Adipocyte (in vitro differentiated cells): ENCODE data around the gene TOR4A.
A peak's percentile ranks its signal among the peaks of the same experiment; 100 is the strongest.
"Not testable (repeated sequence)": the region's sequence is repeated elsewhere in the genome, so short reads cannot be mapped to it uniquely, and the experiment has no call there.

ENCODE experiments used
- DNase-seq: peaks from one replicate; pipeline ENCODE4 v3.0.0-alpha.2; 2015; ENCODE audit warnings: low read depth
- H3K27me3 ChIP-seq: replicated peaks from 2 replicates; pipeline ENCODE4 v1.7.0; 2013; ENCODE audit warnings: mild to moderate bottlenecking, low read length, moderate library complexity; ENCODE audit not compliant: control insufficient read depth, insufficient read depth
- H3K36me3 ChIP-seq: 2 replicates; pipeline ENCODE4 v1.7.0; 2013; ENCODE audit warnings: low read length, mild to moderate bottlenecking, moderate library complexity; ENCODE audit not compliant: control insufficient read depth, insufficient read depth, severe bottlenecking
- H3K4me1 ChIP-seq: 2 replicates; pipeline ENCODE4 v1.7.0; 2013; ENCODE audit warnings: mild to moderate bottlenecking, low read length, moderate library complexity; ENCODE audit not compliant: control insufficient read depth, insufficient read depth
- H3K4me3 ChIP-seq: 2 replicates; pipeline ENCODE4 v1.7.0; 2013; ENCODE audit warnings: mild to moderate bottlenecking, low read length, moderate library complexity
- H3K9ac ChIP-seq: 2 replicates; pipeline ENCODE4 v1.7.0; 2013; ENCODE audit warnings: mild to moderate bottlenecking, low read length, moderate library complexity
- H3K9me3 ChIP-seq: 2 replicates; pipeline ENCODE4 v1.7.0; 2013; ENCODE audit warnings: mild to moderate bottlenecking, low read length, moderate library complexity; ENCODE audit not compliant: control insufficient read depth

The TOR4A gene

GRCh38 chr9:137262173-137262908 lies 15.2 kb upstream of the TOR4A start:
- H3K36me3 ChIP-seq = peaks cover 36% of the 10 kb centered on the region
- not testable (repeated sequence) for H3K4me1 ChIP-seq, H3K9ac ChIP-seq, H3K4me3 ChIP-seq, H3K27me3 ChIP-seq, H3K9me3 ChIP-seq
- DNase-seq = peak; percentile 34

GRCh38 chr9:137262909-137263285 lies 14.6 kb upstream of the TOR4A start:
- Histone ChIP-seq H3K27me3 (no peaks in the 10 kb centered on the region), H3K36me3 (peaks cover 38% of the 10 kb centered on the region), H3K9me3 (no peaks in the 10 kb centered on the region), H3K9ac (no peak overlapping the region), H3K4me1 (peaks cover 2% of the 10 kb centered on the region), H3K4me3 (no peak overlapping the region)
- DNase-seq = no peak

- Histone ChIP-seq H3K36me3 (peaks cover 41% of the 10 kb centered on the region), H3K4me3 (no peak overlapping the region), H3K9me3 (no peaks in the 10 kb centered on the region), H3K27me3 (no peaks in the 10 kb centered on the region), H3K9ac (no peak overlapping the region), H3K4me1 (peaks cover 3% of the 10 kb centered on the region)
- no peak for DNase-seq
Observed at GRCh38 chr9:137263506-137263905, 14.0 kb upstream of the TOR4A start.

- H3K9ac ChIP-seq = no peak overlapping the region
- no peaks in the 10 kb centered on the region for H3K27me3 ChIP-seq
- H3K36me3 ChIP-seq = peaks cover 41% of the 10 kb centered on the region
- DNase-seq = no peak
- no peaks in the 10 kb centered on the region for H3K9me3 ChIP-seq
- H3K4me1 ChIP-seq = peaks cover 3% of the 10 kb centered on the region
- H3K4me3 ChIP-seq = no peak overlapping the region
Observed at GRCh38 chr9:137264067-137264466, 13.5 kb upstream of the TOR4A start.

- Histone ChIP-seq H3K9ac (no peak overlapping the region), H3K27me3 (no peaks in the 10 kb centered on the region), H3K36me3 (peaks cover 49% of the 10 kb centered on the region), H3K4me1 (peaks cover 3% of the 10 kb centered on the region), H3K4me3 (no peak overlapping the region), H3K9me3 (no peaks in the 10 kb centered on the region)
- DNase-seq = no peak
Observed at GRCh38 chr9:137265496-137266161, 11.9 kb upstream of the TOR4A start.

- DNase-seq = no peak
- Histone ChIP-seq H3K4me3 (no peak overlapping the region), H3K27me3 (no peaks in the 10 kb centered on the region), H3K9me3 (no peaks in the 10 kb centered on the region), H3K9ac (no peak overlapping the region), H3K36me3 (peaks cover 53% of the 10 kb centered on the region), H3K4me1 (peaks cover 3% of the 10 kb centered on the region)
Observed at GRCh38 chr9:137266162-137266527, 11.4 kb upstream of the TOR4A start.

GRCh38 chr9:137266585-137267453 lies 10.7 kb upstream of the TOR4A start:
- H3K9me3 ChIP-seq = no peaks in the 10 kb centered on the region
- H3K9ac ChIP-seq = no peak overlapping the region
- H3K36me3 ChIP-seq = peaks cover 57% of the 10 kb centered on the region
- H3K4me1 ChIP-seq = peaks cover 3% of the 10 kb centered on the region
- no peak overlapping the region for H3K4me3 ChIP-seq
- H3K27me3 ChIP-seq = no peaks in the 10 kb centered on the region
- no peak for DNase-seq

GRCh38 chr9:137267933-137268355 lies 9.6 kb upstream of the TOR4A start:
- Histone ChIP-seq H3K4me3 (no peak overlapping the region), H3K4me1 (peaks cover 3% of the 10 kb centered on the region), H3K36me3 (peaks cover 57% of the 10 kb centered on the region), H3K9me3 (no peaks in the 10 kb centered on the region), H3K9ac (no peak overlapping the region), H3K27me3 (no peaks in the 10 kb centered on the region)
- no peak for DNase-seq

GRCh38 chr9:137268538-137269201 lies 8.9 kb upstream of the TOR4A start:
- peaks cover 54% of the 10 kb centered on the region for H3K36me3 ChIP-seq
- peaks cover 3% of the 10 kb centered on the region for H3K4me1 ChIP-seq
- H3K4me3 ChIP-seq = no peak overlapping the region
- no peak overlapping the region for H3K9ac ChIP-seq
- no peak for DNase-seq
- no peaks in the 10 kb centered on the region for H3K27me3 ChIP-seq
- H3K9me3 ChIP-seq = no peaks in the 10 kb centered on the region

- no peaks in the 10 kb centered on the region for H3K27me3 ChIP-seq
- H3K36me3 ChIP-seq = peaks cover 48% of the 10 kb centered on the region
- no peaks in the 10 kb centered on the region for H3K9me3 ChIP-seq
- peaks cover 3% of the 10 kb centered on the region for H3K4me1 ChIP-seq
- no peak overlapping the region for H3K4me3 ChIP-seq
- no peak overlapping the region for H3K9ac ChIP-seq
- DNase-seq = peak; percentile 35
Observed at GRCh38 chr9:137269231-137269772, 8.2 kb upstream of the TOR4A start.
